ENCODE measurements around the gene ELL2. TPM values are rescaled to one million over a fixed set of nuclear protein-coding genes. Genes with fewer than 3 reads are reported as not detected.

Gene ELL2
- total and polyA plus RNA-seq, 2 of the 13 experiments (the other 11 are each of a cell fraction or from before 2014, with no cell fraction given) = 78.9 to 97.1 TPM

DNA sequence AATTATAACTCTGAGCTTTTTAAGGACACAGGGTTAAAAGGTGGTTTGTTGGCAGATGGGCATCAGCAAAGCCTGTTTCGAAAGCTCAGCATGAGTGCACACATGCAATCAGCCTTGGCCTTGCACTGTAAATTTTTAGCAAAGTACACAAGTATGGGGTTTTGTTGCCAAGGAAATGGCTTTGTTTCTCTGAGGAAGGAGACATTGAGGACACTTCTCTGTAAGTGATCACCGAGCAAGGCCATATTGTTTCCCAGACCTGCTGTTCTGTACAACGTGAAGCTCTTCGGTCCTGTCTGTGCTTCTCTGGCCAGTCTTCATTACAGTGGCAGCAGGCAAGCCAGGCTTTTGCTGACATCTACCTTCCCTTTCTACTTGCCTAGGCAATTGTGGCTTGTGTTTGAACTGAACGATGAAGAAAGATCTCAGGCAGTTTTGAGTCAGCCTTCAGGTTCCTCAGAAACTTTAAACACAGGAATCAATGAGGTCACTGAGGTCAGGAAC, 111.2 kb downstream of the ELL2 start (continued):
- no peak for TF ChIP-seq ZHX1 (CRISPR knock-in tag; IDR thresholded peaks at IDR 0.05; ENCODE audit: low read depth)
- TF ChIP-seq BCL6 (CRISPR knock-in tag; IDR thresholded peaks at IDR 0.05) = peak; percentile 35; the same call in 1 of the 2 replicates
- TF ChIP-seq ZBTB20 (CRISPR knock-in tag; IDR thresholded peaks at IDR 0.05; ENCODE audit: borderline replicate concordance, low read depth) = no peak
- no peak for TF ChIP-seq ZNF543 (CRISPR knock-in tag; IDR thresholded peaks at IDR 0.05)

DNA sequence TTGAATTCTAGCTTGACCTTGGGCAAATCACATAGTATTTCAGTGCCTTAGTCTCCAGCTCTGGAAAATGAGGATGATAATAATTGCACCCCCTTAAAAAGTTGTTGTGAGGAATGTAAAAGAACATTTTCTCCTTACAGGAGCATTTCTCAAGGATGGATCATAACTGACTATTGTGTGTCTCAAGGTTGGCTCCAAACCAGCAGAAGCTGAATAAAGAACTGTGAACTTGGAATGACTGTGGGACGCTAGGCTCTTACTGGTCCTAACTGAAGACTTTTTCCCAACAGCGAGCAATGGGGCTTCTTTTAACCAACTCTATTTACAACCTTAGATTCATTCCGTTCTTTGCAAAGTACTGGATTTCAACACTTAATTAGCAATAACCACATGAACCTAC, 113.0 kb downstream of the ELL2 start:
- no peaks in the 10 kb centered on the region for H3K27me3 ChIP-seq (ENCODE audit: control insufficient read depth in 1 of 2, insufficient read depth in 2 of 2, low read length in 2 of 2)
- no peak overlapping the region for H3K27ac ChIP-seq (ENCODE audit: extremely low read length, insufficient read depth, low read length)
- H4K20me1 ChIP-seq (ENCODE audit: insufficient read depth, low read length) = no peaks in the 10 kb centered on the region
- no peaks in the 10 kb centered on the region for H3K79me2 ChIP-seq (ENCODE audit: insufficient read depth, low read length)
- in situ Hi-C loops (cut with HindIII; ENCODE audit: extremely low pct_ligation_motif_present, low pct_unique_long_range_greater_than_20kb) = loop anchor here (5.0 to 25.0 kb wide), 3 partner anchors 71 to 561 kb away; partner anchors contain the start of genes ARSK, MCTP1 and SKIC3
- H3K9me3 ChIP-seq (ENCODE audit: low read length) = no peaks in the 10 kb centered on the region
- no peak overlapping the region for H2AFZ ChIP-seq (ENCODE audit: low read length)
- FAIRE-seq (no peak), ATAC-seq (no peak), DNase-seq (ENCODE audit: low spot score) (no peak)
- BruUV-seq (replicated peaks) = no TSS peak
- no peak overlapping the region for H3K4me3 ChIP-seq (replicated peaks in 1 of 3; ENCODE audit: insufficient read depth in 1 of 3, low read depth in 2 of 3, low read length in 3 of 3)
- POLR2A ChIA-PET = no interaction called here
- H3K9ac ChIP-seq (ENCODE audit: insufficient read depth, low read depth, low read length) = no peak overlapping the region
- intact Hi-C loops (cut with micrococcal nuclease; ENCODE audit: unreplicated experiment) = loop anchor here (5.0 to 10.0 kb wide), 3 partner anchors 36 to 884 kb away; partner anchors contain the start of genes ARSK and SKIC3
- peaks cover 25% of the 10 kb centered on the region for H3K4me1 ChIP-seq (ENCODE audit: insufficient read depth, low read length)
- H3K4me2 ChIP-seq (ENCODE audit: low read depth, low read length) = no peak overlapping the region
- H3K36me3 ChIP-seq (replicated peaks in 1 of 2; ENCODE audit: control insufficient read depth in 1 of 2, insufficient read depth in 2 of 2, low read length in 2 of 2) = no peaks in the 10 kb centered on the region
- CTCF ChIA-PET (ENCODE audit: low intra/inter-chr PET ratio, low total read pairs) = interaction anchor here (4.4 kb wide), 1 partner anchor 68 kb away, joined by 73 read pairs; no protein-coding TSS in a partner anchor
- WGBS (ENCODE audit: low lambda C conversion rate) = 95% methylated on average over 3 of the region's 3 CpGs
- TF ChIP-seq NFAT5 (CRISPR knock-in tag; IDR thresholded peaks at IDR 0.05) = no peak
- TF ChIP-seq, protein P1, sequence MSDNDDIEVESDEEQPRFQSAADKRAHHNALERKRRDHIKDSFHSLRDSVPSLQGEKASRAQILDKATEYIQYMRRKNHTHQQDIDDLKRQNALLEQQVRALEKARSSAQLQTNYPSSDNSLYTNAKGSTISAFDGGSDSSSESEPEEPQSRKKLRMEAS (IDR thresholded peaks at IDR 0.05) = no peak
- TF ChIP-seq TBX3 (IDR thresholded peaks at IDR 0.05; ENCODE audit: borderline replicate concordance) = no peak
- TF ChIP-seq ZNF451 (CRISPR knock-in tag; IDR thresholded peaks at IDR 0.05) = no peak
- TF ChIP-seq ZSCAN22 (CRISPR knock-in tag; IDR thresholded peaks at IDR 0.05) = no peak
- no peak for TF ChIP-seq ZBTB42 (CRISPR knock-in tag; IDR thresholded peaks at IDR 0.05)

All from HepG2 (cell line).